Astrocyte (in vitro differentiated cells and primary cell): Measurements from ENCODE around the gene KDM4F. TPM values are rescaled to one million over a fixed set of nuclear protein-coding genes. Genes with fewer than 3 reads are reported as not detected.

Experiments used
- DNase-seq: peaks from one replicate; pipeline ENCODE4 v3.0.0-alpha.2; 2010; ENCODE audit warnings: low read depth
- FAIRE-seq: peaks from 2 replicates; lab custom pipeline; 2011; peaks lifted over from hg19 to GRCh38; lab: Jason Lieb, UNC
- H2AFZ ChIP-seq: 2 replicates; pipeline ENCODE4 v1.6.0; 2012; ENCODE audit warnings: low read depth, low read length, inconsistent platforms
- H3K27ac ChIP-seq: 2 replicates; pipeline ENCODE4 v1.5.1; 2011; ENCODE audit warnings: low read depth, low read length, inconsistent platforms
- H3K27me3 ChIP-seq: 2 replicates; pipeline ENCODE4 v1.6.0; 2011; ENCODE audit warnings: low read length, inconsistent platforms; ENCODE audit not compliant: insufficient read depth
- H3K36me3 ChIP-seq: 2 replicates; pipeline ENCODE4 v1.5.1; 2011; ENCODE audit warnings: low read length, inconsistent platforms; ENCODE audit not compliant: insufficient read depth
- H3K4me1 ChIP-seq: 2 replicates; pipeline ENCODE4 v1.5.1; 2011; ENCODE audit warnings: low read length, inconsistent platforms; ENCODE audit not compliant: insufficient read depth
- H3K4me2 ChIP-seq: 2 replicates; pipeline ENCODE4 v1.6.0; 2012; ENCODE audit warnings: low read length, inconsistent platforms
- H3K4me3 ChIP-seq: 2 replicates; pipeline ENCODE4 v1.5.1; 2011; ENCODE audit warnings: low read depth, mild to moderate bottlenecking, low read length, inconsistent platforms; ENCODE audit not compliant: insufficient read depth
- H3K79me2 ChIP-seq: 2 replicates; pipeline ENCODE4 v1.6.0; 2012; ENCODE audit warnings: mild to moderate bottlenecking, low read length, inconsistent platforms; ENCODE audit not compliant: insufficient read depth
- H3K9ac ChIP-seq: 2 replicates; pipeline ENCODE4 v1.6.0; 2012; ENCODE audit warnings: mild to moderate bottlenecking, low read length, inconsistent platforms
- H3K9me3 ChIP-seq: 2 replicates; pipeline ENCODE4 v1.5.1; 2012; ENCODE audit warnings: low read depth, mild to moderate bottlenecking, low read length, inconsistent platforms; ENCODE audit not compliant: insufficient read depth
- H4K20me1 ChIP-seq: 2 replicates; pipeline ENCODE4 v1.6.0; 2012; ENCODE audit warnings: low read length, inconsistent platforms; ENCODE audit not compliant: insufficient read depth
- H3K27ac Mint-ChIP-seq: one replicate; pipeline ENCODE4 v1.8.0; 2021; ENCODE audit warnings: mild to moderate bottlenecking, mixed read lengths; ENCODE audit not compliant: unreplicated experiment
- H3K27me3 Mint-ChIP-seq: one replicate; pipeline ENCODE4 v1.8.0; 2021; ENCODE audit warnings: low read depth, mixed read lengths; ENCODE audit not compliant: unreplicated experiment
- H3K36me3 Mint-ChIP-seq: one replicate; pipeline ENCODE4 v1.8.0; 2021; ENCODE audit warnings: low read depth, mixed read lengths; ENCODE audit not compliant: unreplicated experiment
- H3K4me1 Mint-ChIP-seq: one replicate; pipeline ENCODE4 v1.8.0; 2021; ENCODE audit warnings: low read depth, mixed read lengths; ENCODE audit not compliant: unreplicated experiment
- H3K4me3 Mint-ChIP-seq: one replicate; pipeline ENCODE4 v1.8.0; 2021; ENCODE audit warnings: mild to moderate bottlenecking, moderate library complexity, mixed read lengths; ENCODE audit not compliant: unreplicated experiment
- H3K9me3 Mint-ChIP-seq: one replicate; pipeline ENCODE4 v1.8.0; 2021; ENCODE audit warnings: mild to moderate bottlenecking, mixed read lengths; ENCODE audit not compliant: unreplicated experiment
- CTCF ChIP-seq: IDR thresholded peaks from 2 replicates; pipeline ENCODE4 v1.5.1; 2011; ENCODE audit warnings: low read depth, mild to moderate bottlenecking, inconsistent platforms, low read length, moderate library complexity; ENCODE audit not compliant: insufficient read depth
- EZH2 ChIP-seq: IDR thresholded peaks from 2 replicates; pipeline ENCODE4 v1.6.1; 2012; ENCODE audit warnings: mild to moderate bottlenecking, low read length, inconsistent platforms; ENCODE audit not compliant: insufficient read depth
- total RNA-seq: library from RNA; stranded (reverse); gene quantifications from 2 replicates; pipeline ENCODE4 v1.2.1, GENCODE V29; 2021

KDM4F gene
- total RNA-seq, 1 donor from 2014 or later = not detected

- H3K36me3 Mint-ChIP-seq = peaks cover 3% of the 10 kb centered on the region
- peaks cover 5% of the 10 kb centered on the region for H3K9me3 Mint-ChIP-seq
- peaks cover 14% of the 10 kb centered on the region for H3K27me3 Mint-ChIP-seq
- Histone ChIP-seq H3K4me1 (no peaks in the 10 kb centered on the region), H2AFZ (no peak overlapping the region), H3K9ac (no peak overlapping the region), H3K27ac (no peak overlapping the region), H3K36me3 (no peaks in the 10 kb centered on the region), H3K4me3 (no peak overlapping the region), H3K4me2 (no peak overlapping the region), H3K27me3 (peaks cover 24% of the 10 kb centered on the region), H4K20me1 (no peaks in the 10 kb centered on the region), H3K9me3 (no peaks in the 10 kb centered on the region), H3K79me2 (no peaks in the 10 kb centered on the region)
- no peak overlapping the region for H3K4me3 Mint-ChIP-seq
- no peak overlapping the region for H3K27ac Mint-ChIP-seq
- DNase-seq = no peak
- no peak for FAIRE-seq
- TF ChIP-seq EZH2 (no peak), CTCF (no peak)
- H3K4me1 Mint-ChIP-seq = no peaks in the 10 kb centered on the region
Measured at GRCh38 chr11:95042239-95042638, 7.0 kb upstream of the KDM4F start.

DNA sequence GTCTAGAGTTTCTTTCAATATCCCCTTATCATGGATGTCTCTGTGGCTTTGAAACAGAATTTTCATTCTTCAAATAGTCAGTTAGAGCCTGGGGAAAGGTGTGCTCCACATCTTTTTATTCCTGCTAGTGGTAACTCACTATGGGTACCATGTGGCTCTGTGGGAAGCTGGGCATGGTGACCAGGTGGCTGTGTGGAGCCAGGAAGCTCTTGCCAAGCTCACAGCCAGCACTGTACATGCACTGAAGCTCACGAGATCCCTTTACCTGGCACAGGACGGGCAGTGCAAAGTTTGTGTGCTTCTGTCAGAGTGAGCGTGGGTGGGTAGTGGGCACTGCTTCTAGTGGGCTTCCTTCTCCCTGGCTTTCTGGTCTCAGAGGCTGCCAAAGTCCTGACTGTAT is 6.3 kb upstream of the KDM4F start:
- no peak overlapping the region for H3K4me3 Mint-ChIP-seq
- H3K4me1 Mint-ChIP-seq = no peaks in the 10 kb centered on the region
- no peak overlapping the region for H3K27ac Mint-ChIP-seq
- no peaks in the 10 kb centered on the region for H3K79me2 ChIP-seq
- no peak overlapping the region for H3K9ac ChIP-seq
- no peaks in the 10 kb centered on the region for H3K4me1 ChIP-seq
- H3K27me3 ChIP-seq = peaks cover 24% of the 10 kb centered on the region
- H3K9me3 ChIP-seq = no peaks in the 10 kb centered on the region
- no peak for TF ChIP-seq EZH2
- TF ChIP-seq CTCF = no peak
- DNase-seq (no peak), FAIRE-seq (no peak)
- H3K27me3 Mint-ChIP-seq = peaks cover 14% of the 10 kb centered on the region
- H3K36me3 Mint-ChIP-seq = peaks cover 3% of the 10 kb centered on the region
- no peak overlapping the region for H3K27ac ChIP-seq
- no peak overlapping the region for H2AFZ ChIP-seq
- H3K4me3 ChIP-seq = no peak overlapping the region
- no peaks in the 10 kb centered on the region for H3K36me3 ChIP-seq
- H3K4me2 ChIP-seq = no peak overlapping the region
- H3K9me3 Mint-ChIP-seq = peaks cover 5% of the 10 kb centered on the region
- no peaks in the 10 kb centered on the region for H4K20me1 ChIP-seq

DNA sequence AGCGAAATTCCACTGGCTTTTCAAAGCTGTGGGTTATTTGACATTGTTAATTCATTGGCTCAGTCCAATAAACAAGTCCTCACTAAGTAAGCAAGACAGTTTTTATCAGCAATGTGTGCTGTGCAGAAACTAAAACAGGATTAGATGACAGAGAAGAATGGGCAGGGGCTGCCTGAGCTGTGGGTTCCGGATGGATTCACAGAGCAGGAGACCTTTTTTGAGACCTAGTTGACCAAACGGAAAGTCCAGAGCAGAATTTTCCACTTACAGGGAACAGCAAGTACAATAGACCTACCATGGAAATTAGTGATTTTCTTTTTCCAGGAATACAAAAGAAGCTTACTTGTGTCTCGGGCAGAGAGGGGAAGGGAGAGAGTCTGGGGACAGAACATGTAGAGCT is 5.2 kb upstream of the KDM4F start:
- H3K36me3 ChIP-seq = no peaks in the 10 kb centered on the region
- H3K9me3 ChIP-seq = no peaks in the 10 kb centered on the region
- Mint-ChIP-seq H3K27me3 (peaks cover 14% of the 10 kb centered on the region), H3K4me1 (no peaks in the 10 kb centered on the region), H3K27ac (no peak overlapping the region), H3K4me3 (no peak overlapping the region), H3K36me3 (no peaks in the 10 kb centered on the region), H3K9me3 (no peaks in the 10 kb centered on the region)
- DNase-seq (no peak), FAIRE-seq (no peak)
- no peak overlapping the region for H2AFZ ChIP-seq
- no peak overlapping the region for H3K27ac ChIP-seq
- H3K79me2 ChIP-seq = no peaks in the 10 kb centered on the region
- H4K20me1 ChIP-seq = no peaks in the 10 kb centered on the region
- peaks cover 24% of the 10 kb centered on the region for H3K27me3 ChIP-seq
- no peak overlapping the region for H3K4me2 ChIP-seq
- no peak for TF ChIP-seq EZH2
- TF ChIP-seq CTCF = no peak
- H3K9ac ChIP-seq = no peak overlapping the region
- no peaks in the 10 kb centered on the region for H3K4me1 ChIP-seq
- no peak overlapping the region for H3K4me3 ChIP-seq
